DND-41 (cell line): ENCODE data around the gene CCDC83.

Experiments used
- ATAC-seq: fragments of 200-7000 bp; cut with Tn5 transposase; 3 replicates; pipeline ENCODE4 v1.9.1; 2021; ENCODE audit warnings: low read depth; ENCODE audit not compliant: insufficient read depth
- DNase-seq: peaks from one replicate; pipeline ENCODE4 v3.0.0-alpha.2; 2020
- H2AFZ ChIP-seq: 2 replicates; pipeline ENCODE4 v1.6.0; 2012; ENCODE audit warnings: low read depth, low read length
- H3K27ac ChIP-seq: 2 replicates; pipeline ENCODE4 v1.5.1; 2012; ENCODE audit warnings: low read length, inconsistent platforms
- H3K27me3 ChIP-seq: fragments of 200-600 bp; sonication (generic); 2 replicates; pipeline ENCODE4 v1.6.0; 2012; ENCODE audit warnings: low read length, mild to moderate bottlenecking, inconsistent platforms; ENCODE audit not compliant: insufficient read depth, poor library complexity
- H3K36me3 ChIP-seq: 2 replicates; pipeline ENCODE4 v1.5.1; 2012; ENCODE audit warnings: low read length, inconsistent platforms; ENCODE audit not compliant: insufficient read depth
- H3K4me1 ChIP-seq: 2 replicates; pipeline ENCODE4 v1.5.1; 2012; ENCODE audit warnings: mild to moderate bottlenecking, low read length; ENCODE audit not compliant: insufficient read depth
- H3K4me2 ChIP-seq: 2 replicates; pipeline ENCODE4 v1.6.0; 2012; ENCODE audit warnings: mild to moderate bottlenecking, moderate library complexity, low read length, inconsistent platforms; ENCODE audit not compliant: insufficient read depth
- H3K4me3 ChIP-seq, 2 experiments: fragments of 200-600 bp in 1 of 2; shearing (Covaris generic) in 1 of 2; 2 replicates each; pipeline ENCODE4 v1.5.1; 2012 to 2016; ENCODE audit warnings: inconsistent platforms in 2 of 2, low read length in 2 of 2, mild to moderate bottlenecking in 2 of 2, low read depth in 1 of 2, moderate library complexity in 1 of 2
- H3K79me2 ChIP-seq: 2 replicates; pipeline ENCODE4 v1.6.0; 2012; ENCODE audit warnings: low read length, inconsistent platforms; ENCODE audit not compliant: insufficient read depth
- H3K9ac ChIP-seq: 2 replicates; pipeline ENCODE4 v1.6.0; 2012; ENCODE audit warnings: low read depth, mild to moderate bottlenecking, inconsistent platforms, low read length, moderate library complexity
- H3K9me3 ChIP-seq: 2 replicates; pipeline ENCODE4 v1.5.1; 2012; ENCODE audit warnings: low read length, moderate library complexity, mild to moderate bottlenecking, inconsistent platforms; ENCODE audit not compliant: insufficient read depth, severe bottlenecking
- H4K20me1 ChIP-seq: 2 replicates; pipeline ENCODE4 v1.6.0; 2012; ENCODE audit warnings: low read length; ENCODE audit not compliant: insufficient read depth
- EZH2 ChIP-seq: IDR thresholded peaks from 3 replicates; pipeline ENCODE4 v1.6.1; 2012; ENCODE audit warnings: borderline replicate concordance, low read depth, mild to moderate bottlenecking, moderate library complexity, low read length, inconsistent platforms; ENCODE audit not compliant: severe bottlenecking
- TF ChIP-seq, protein P1 (sequence below): IDR thresholded peaks from 2 replicates; pipeline ENCODE4 v1.5.1; 2012; ENCODE audit warnings: borderline replicate concordance, low read length, moderate library complexity, mild to moderate bottlenecking; ENCODE audit not compliant: poor library complexity, severe bottlenecking; ENCODE audit errors: extremely low read depth

The CCDC83 gene

DNA sequence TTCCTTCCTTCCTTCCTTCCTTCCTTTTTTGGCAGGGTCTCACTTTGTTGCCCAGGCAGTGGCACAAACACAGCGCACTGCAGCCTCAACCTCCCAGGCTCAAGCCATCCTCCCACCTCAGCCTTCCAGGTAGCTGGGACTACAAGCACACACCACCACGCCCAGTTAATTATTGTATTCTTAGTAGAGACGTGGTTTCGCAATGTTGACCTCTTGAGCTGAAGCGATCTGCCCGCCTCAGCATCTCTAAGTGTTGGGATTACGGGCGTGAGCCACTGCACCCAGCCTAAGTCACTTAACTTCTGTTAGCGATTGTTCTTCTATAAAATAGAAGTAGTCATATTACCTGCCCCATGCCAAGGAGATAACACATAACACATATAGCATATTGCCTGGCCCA is 41.5 kb upstream of the CCDC83 start:
- H4K20me1 ChIP-seq: peaks cover 9% of the 10 kb centered on the region
- no peak overlapping the region for H3K4me3 ChIP-seq
- no peak for DNase-seq
- no peaks in the 10 kb centered on the region for H3K4me1 ChIP-seq
- no peaks in the 10 kb centered on the region for H3K79me2 ChIP-seq
- H3K9me3 ChIP-seq: no peaks in the 10 kb centered on the region
- H3K27ac ChIP-seq: no peak overlapping the region
- peaks cover 30% of the 10 kb centered on the region for H3K27me3 ChIP-seq
- no peak overlapping the region for H3K4me2 ChIP-seq
- H3K36me3 ChIP-seq: no peaks in the 10 kb centered on the region
- no peak overlapping the region for H2AFZ ChIP-seq
- TF ChIP-seq, protein P1, sequence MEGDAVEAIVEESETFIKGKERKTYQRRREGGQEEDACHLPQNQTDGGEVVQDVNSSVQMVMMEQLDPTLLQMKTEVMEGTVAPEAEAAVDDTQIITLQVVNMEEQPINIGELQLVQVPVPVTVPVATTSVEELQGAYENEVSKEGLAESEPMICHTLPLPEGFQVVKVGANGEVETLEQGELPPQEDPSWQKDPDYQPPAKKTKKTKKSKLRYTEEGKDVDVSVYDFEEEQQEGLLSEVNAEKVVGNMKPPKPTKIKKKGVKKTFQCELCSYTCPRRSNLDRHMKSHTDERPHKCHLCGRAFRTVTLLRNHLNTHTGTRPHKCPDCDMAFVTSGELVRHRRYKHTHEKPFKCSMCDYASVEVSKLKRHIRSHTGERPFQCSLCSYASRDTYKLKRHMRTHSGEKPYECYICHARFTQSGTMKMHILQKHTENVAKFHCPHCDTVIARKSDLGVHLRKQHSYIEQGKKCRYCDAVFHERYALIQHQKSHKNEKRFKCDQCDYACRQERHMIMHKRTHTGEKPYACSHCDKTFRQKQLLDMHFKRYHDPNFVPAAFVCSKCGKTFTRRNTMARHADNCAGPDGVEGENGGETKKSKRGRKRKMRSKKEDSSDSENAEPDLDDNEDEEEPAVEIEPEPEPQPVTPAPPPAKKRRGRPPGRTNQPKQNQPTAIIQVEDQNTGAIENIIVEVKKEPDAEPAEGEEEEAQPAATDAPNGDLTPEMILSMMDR: no peak
- TF ChIP-seq EZH2: no peak
- H3K9ac ChIP-seq: no peak overlapping the region
- no peak for ATAC-seq

DNA sequence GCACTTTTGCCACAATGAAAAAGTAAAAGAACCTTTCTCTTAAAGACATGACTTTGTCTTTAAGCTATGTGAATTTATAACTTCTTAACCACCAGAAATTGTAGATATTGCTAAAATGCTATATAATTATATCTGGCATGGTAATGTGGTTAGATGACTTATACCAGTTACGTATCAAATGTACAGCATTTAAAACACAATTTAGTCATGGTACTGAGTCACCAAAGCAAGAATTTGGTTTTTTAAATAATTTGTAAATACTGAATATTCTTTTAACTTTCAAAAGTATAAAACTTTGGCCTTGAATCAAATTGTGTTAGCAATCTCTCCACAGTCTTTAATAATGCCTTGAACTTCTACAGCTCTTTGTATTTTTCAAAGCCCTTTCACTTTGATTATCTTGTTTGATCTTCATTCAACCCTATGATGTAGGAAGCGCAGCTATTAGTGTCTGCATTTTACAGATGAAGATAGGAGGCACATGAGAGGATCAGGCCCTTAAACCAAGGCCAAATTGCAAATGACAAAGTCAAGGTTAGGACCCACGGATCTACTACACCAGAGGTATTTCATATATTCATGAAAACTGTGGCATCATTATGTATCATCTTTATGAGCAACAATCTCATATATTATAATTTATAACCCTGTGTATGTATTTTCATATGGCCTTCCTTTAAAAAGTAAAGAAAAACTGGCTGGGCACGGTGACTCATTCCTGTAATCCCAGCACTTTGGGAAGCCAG is 39.8 kb upstream of the CCDC83 start:
- Histone ChIP-seq H3K4me3 (no peak overlapping the region), H3K79me2 (no peaks in the 10 kb centered on the region), H2AFZ (no peak overlapping the region), H4K20me1 (peaks cover 4% of the 10 kb centered on the region; the same call in 1 of the 2 replicates), H3K4me2 (no peak overlapping the region), H3K36me3 (no peaks in the 10 kb centered on the region), H3K27me3 (peaks cover 33% of the 10 kb centered on the region), H3K9ac (no peak overlapping the region), H3K9me3 (no peaks in the 10 kb centered on the region), H3K27ac (no peak overlapping the region), H3K4me1 (no peaks in the 10 kb centered on the region)
- DNase-seq: no peak
- no peak for ATAC-seq
- TF ChIP-seq, protein P1: no peak
- TF ChIP-seq EZH2: no peak

DNA sequence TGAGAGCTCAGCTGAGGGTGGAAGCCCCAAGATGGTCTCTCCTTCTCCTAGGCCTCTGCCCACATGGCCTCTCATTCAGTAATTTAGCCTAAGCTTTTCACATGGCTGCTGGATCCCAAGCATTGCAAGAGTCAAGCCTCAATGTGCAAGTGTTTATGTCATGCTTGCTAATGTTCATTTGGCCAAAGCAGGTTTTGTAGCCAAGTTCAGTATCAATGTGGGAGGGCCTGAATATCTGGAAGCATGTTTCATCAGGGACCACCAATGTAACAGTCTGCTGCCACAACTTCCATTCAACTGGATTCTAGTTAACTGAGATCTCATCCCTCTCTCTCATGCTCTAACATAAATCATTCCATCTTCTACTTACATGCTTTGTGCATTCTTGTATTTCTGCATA is 35.7 kb upstream of the CCDC83 start:
- H3K27me3 ChIP-seq: peaks cover 44% of the 10 kb centered on the region
- H3K9me3 ChIP-seq: no peaks in the 10 kb centered on the region
- no peak for ATAC-seq
- H2AFZ ChIP-seq: no peak overlapping the region
- no peaks in the 10 kb centered on the region for H3K36me3 ChIP-seq
- H3K4me2 ChIP-seq: no peak overlapping the region
- H3K4me3 ChIP-seq: no peak overlapping the region
- no peaks in the 10 kb centered on the region for H3K79me2 ChIP-seq
- no peak overlapping the region for H3K27ac ChIP-seq
- TF ChIP-seq, protein P1: no peak
- TF ChIP-seq EZH2: no peak
- H3K4me1 ChIP-seq: peaks cover 9% of the 10 kb centered on the region; the same call in 1 of the 2 replicates
- DNase-seq: no peak
- no peak overlapping the region for H3K9ac ChIP-seq
- peaks cover 9% of the 10 kb centered on the region; the same call in 1 of the 2 replicates for H4K20me1 ChIP-seq
